Measurements from ENCODE around the gene MCOLN3.

- TF ChIP-seq CTCF (IDR thresholded peaks at IDR 0.05) (no peak), POLR2A (IDR thresholded peaks at IDR 0.05) (no peak), EP300 (IDR thresholded peaks at IDR 0.05) (no peak)
Observed at GRCh38 chr1:84968865-84969264, 79.4 kb downstream of the MCOLN3 start.

Data from tibial nerve (tissue), 4 donors.